GM18858 (cell line): ENCODE results near the gene KRTAP5-5.

Source experiments
- ATAC-seq: cut with Tn5 transposase; IDR thresholded peaks from one replicate; pipeline ENCODE4 v1.9.1; 2021; ENCODE audit not compliant: unreplicated experiment

The KRTAP5-5 gene

GRCh38 chr11:1673446-1674172 lies 44.0 kb downstream of the KRTAP5-5 start:
- no peak for ATAC-seq

GRCh38 chr11:1674173-1675131 lies 44.9 kb downstream of the KRTAP5-5 start:
- ATAC-seq, result no peak

GRCh38 chr11:1675536-1676228 lies 46.1 kb downstream of the KRTAP5-5 start:
- ATAC-seq, result no peak

GRCh38 chr11:1676229-1676740 lies 46.7 kb downstream of the KRTAP5-5 start:
- ATAC-seq, result no peak

- no peak for ATAC-seq
Observed at GRCh38 chr11:1679881-1680280, 50.3 kb downstream of the KRTAP5-5 start.
